ENCODE measurements around the gene XRRA1.
A peak's percentile ranks its signal among the peaks of the same experiment; 100 is the strongest.
"Not testable (repeated sequence)": the region's sequence is repeated elsewhere in the genome, so short reads cannot be mapped to it uniquely, and the experiment has no call there.

XRRA1 gene

GRCh38 chr11:74948898-74949752 lies at the start of gene XRRA1, which contains the start of gene SPCS2:
TSS of gene XRRA1 (minus strand) at chr11:74949091. CDS start at chr11:74940878, 8,213 bp downstream.
TSS of gene SPCS2 (plus strand) at chr11:74949266. CDS start at chr11:74949286, 20 bp downstream.
- DNase-seq (ENCODE audit: low read depth), result peak; percentile 98

GRCh38 chr11:74992852-74993251 lies 44.0 kb upstream of the XRRA1 start:
- no peak for DNase-seq (ENCODE audit: low read depth)

GRCh38 chr11:74990941-74991340 lies 42.0 kb upstream of the XRRA1 start:
- no peak for DNase-seq (ENCODE audit: low read depth)

GRCh38 chr11:74990150-74990549 lies 41.3 kb upstream of the XRRA1 start:
- not testable (repeated sequence) for DNase-seq (ENCODE audit: low read depth)

- no peak for DNase-seq (ENCODE audit: low read depth)
These were observed 40.4 kb upstream of the XRRA1 start for GRCh38 chr11:74989260-74989638.

- DNase-seq (ENCODE audit: low read depth), result peak; percentile 83
These were observed 39.8 kb upstream of the XRRA1 start, which contains the start of gene NEU3 for GRCh38 chr11:74988541-74989259. TSS of gene NEU3 (plus strand) at chr11:74988933. CDS start at chr11:74989061, 128 bp downstream.

- DNase-seq (ENCODE audit: low read depth), result no peak
These were observed 35.8 kb upstream of the XRRA1 start for GRCh38 chr11:74984730-74985129.

GRCh38 chr11:74984070-74984469 lies 35.2 kb upstream of the XRRA1 start:
- no peak for DNase-seq (ENCODE audit: low read depth)

GRCh38 chr11:74981888-74982287 lies 33.0 kb upstream of the XRRA1 start:
- DNase-seq (ENCODE audit: low read depth), result no peak

GRCh38 chr11:74980634-74981033 lies 31.7 kb upstream of the XRRA1 start:
- no peak for DNase-seq (ENCODE audit: low read depth)

- DNase-seq (ENCODE audit: low read depth), result no peak
These were observed 29.1 kb upstream of the XRRA1 start for GRCh38 chr11:74978041-74978440.

- DNase-seq (ENCODE audit: low read depth), result no peak
These were observed 22.5 kb upstream of the XRRA1 start for GRCh38 chr11:74971424-74971823.

- no peak for DNase-seq (ENCODE audit: low read depth)
These were observed 22.0 kb upstream of the XRRA1 start for GRCh38 chr11:74970852-74971395.

GRCh38 chr11:74966651-74967050 lies 17.8 kb upstream of the XRRA1 start:
- no peak for DNase-seq (ENCODE audit: low read depth)

GRCh38 chr11:74960128-74960527 lies 11.2 kb upstream of the XRRA1 start:
- DNase-seq (ENCODE audit: low read depth), result not testable (repeated sequence)

- peak; percentile 24 for DNase-seq (ENCODE audit: low read depth)
These were observed 9.2 kb upstream of the XRRA1 start for GRCh38 chr11:74957937-74958629.

- no peak for DNase-seq (ENCODE audit: low read depth)
These were observed 7.6 kb upstream of the XRRA1 start for GRCh38 chr11:74956397-74957015.

- DNase-seq (ENCODE audit: low read depth), result no peak
These were observed 5.3 kb upstream of the XRRA1 start for GRCh38 chr11:74954199-74954598.

- DNase-seq (ENCODE audit: low read depth), result no peak
These were observed 4.6 kb upstream of the XRRA1 start for GRCh38 chr11:74953451-74953850.

GRCh38 chr11:74952752-74953151 lies 3.9 kb upstream of the XRRA1 start:
- no peak for DNase-seq (ENCODE audit: low read depth)

- no peak for DNase-seq (ENCODE audit: low read depth)
These were observed 2.3 kb upstream of the XRRA1 start for GRCh38 chr11:74951226-74951625.

All from EH (cell line).